Ishikawa (cell line): ENCODE results near the gene HPS3.

ENCODE experiments used
- CEBPB ChIP-seq: IDR thresholded peaks from 2 replicates; pipeline ENCODE4 v1.6.1; 2012
- CREB1 ChIP-seq: IDR thresholded peaks from 2 replicates; pipeline ENCODE4 v1.6.1; 2012; ENCODE audit warnings: low read depth
- EGR1 ChIP-seq: IDR thresholded peaks from 2 replicates; pipeline ENCODE4 v1.6.1; 2012
- EP300 ChIP-seq: IDR thresholded peaks from 2 replicates; pipeline ENCODE4 v1.6.1; 2012; ENCODE audit warnings: borderline replicate concordance
- FOXM1 ChIP-seq: IDR thresholded peaks from 2 replicates; pipeline ENCODE4 v1.6.1; 2012; ENCODE audit warnings: low read depth, borderline replicate concordance
- NFIC ChIP-seq: IDR thresholded peaks from 2 replicates; pipeline ENCODE4 v1.6.1; 2012
- RAD21 ChIP-seq: IDR thresholded peaks from 2 replicates; pipeline ENCODE4 v1.6.1; 2012; ENCODE audit warnings: low read depth
- REST ChIP-seq: IDR thresholded peaks from 2 replicates; pipeline ENCODE4 v1.6.1; 2012; ENCODE audit warnings: low read depth, mild to moderate bottlenecking
- TAF1 ChIP-seq: IDR thresholded peaks from 2 replicates; pipeline ENCODE4 v1.6.1; 2012; ENCODE audit warnings: low read depth, mild to moderate bottlenecking
- TCF12 ChIP-seq: IDR thresholded peaks from 2 replicates; pipeline ENCODE4 v1.6.1; 2012; ENCODE audit warnings: low read depth
- TEAD4 ChIP-seq: IDR thresholded peaks from 2 replicates; pipeline ENCODE4 v1.6.1; 2012
- YY1 ChIP-seq: IDR thresholded peaks from 2 replicates; pipeline ENCODE4 v1.6.1; 2012; ENCODE audit warnings: low read depth
- ZBTB7A ChIP-seq: IDR thresholded peaks from 2 replicates; pipeline ENCODE4 v1.6.1; 2012; ENCODE audit warnings: low read depth
- TF ChIP-seq, protein P1 (sequence below): IDR thresholded peaks from 2 replicates; pipeline ENCODE4 v1.6.1; 2012
- TF ChIP-seq, protein P2 (sequence below): IDR thresholded peaks from 2 replicates; pipeline ENCODE4 v1.6.1; 2012

Gene HPS3

DNA sequence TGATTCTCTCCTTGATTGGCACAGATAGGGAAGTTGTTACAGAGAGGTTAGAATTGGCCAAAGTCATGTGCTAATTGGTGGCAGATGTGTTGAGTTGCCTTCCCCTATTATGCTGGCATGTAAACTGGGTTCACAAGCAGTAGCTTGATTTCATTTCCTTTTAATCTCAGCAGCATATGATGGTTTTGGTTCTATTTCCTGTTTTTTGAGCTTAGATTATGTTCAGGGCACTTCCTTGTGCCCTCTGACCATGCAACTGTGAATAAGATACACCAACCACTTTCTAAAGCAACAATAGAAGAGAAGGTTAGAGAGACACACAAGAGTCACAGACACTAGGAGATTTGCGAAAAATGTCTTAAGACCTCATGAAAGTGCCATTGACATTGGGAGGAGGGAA, 16.5 kb downstream of the HPS3 start:
- TF ChIP-seq TCF12 (no peak), EP300 (no peak), REST (no peak)

GRCh38 chr3:149150436-149150835, 21.0 kb downstream of the HPS3 start:
- TF ChIP-seq ZBTB7A (no peak), CREB1 (no peak), EGR1 (no peak), EP300 (no peak), TEAD4 (no peak), REST (no peak), RAD21 (no peak), CEBPB (no peak), YY1 (no peak), TCF12 (no peak), FOXM1 (no peak), TAF1 (no peak), NFIC (no peak)
- TF ChIP-seq, protein P1, sequence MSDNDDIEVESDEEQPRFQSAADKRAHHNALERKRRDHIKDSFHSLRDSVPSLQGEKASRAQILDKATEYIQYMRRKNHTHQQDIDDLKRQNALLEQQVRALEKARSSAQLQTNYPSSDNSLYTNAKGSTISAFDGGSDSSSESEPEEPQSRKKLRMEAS = no peak
- TF ChIP-seq, protein P2, sequence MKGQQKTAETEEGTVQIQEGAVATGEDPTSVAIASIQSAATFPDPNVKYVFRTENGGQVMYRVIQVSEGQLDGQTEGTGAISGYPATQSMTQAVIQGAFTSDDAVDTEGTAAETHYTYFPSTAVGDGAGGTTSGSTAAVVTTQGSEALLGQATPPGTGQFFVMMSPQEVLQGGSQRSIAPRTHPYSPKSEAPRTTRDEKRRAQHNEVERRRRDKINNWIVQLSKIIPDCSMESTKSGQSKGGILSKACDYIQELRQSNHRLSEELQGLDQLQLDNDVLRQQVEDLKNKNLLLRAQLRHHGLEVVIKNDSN = no peak

DNA sequence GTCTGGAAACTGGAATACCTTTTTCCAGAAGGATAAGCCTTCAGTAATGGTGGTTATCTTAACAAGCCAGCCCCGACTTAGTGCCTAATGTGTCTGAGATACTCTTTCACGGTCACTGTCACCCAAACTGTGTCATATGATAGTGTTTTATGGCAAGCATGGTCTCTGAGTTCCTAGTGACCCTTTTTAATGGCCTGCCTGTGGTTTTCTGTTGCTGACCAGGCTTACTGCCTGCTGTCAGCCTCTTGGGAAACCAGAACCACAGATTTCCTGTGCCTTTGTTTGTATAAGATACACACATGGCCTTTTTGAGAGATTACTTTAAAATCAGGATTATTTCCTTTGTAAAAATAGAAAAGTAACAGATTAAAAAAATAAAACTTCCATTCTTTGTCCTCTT, 22.4 kb downstream of the HPS3 start:
- TF ChIP-seq ZBTB7A (no peak), RAD21 (no peak), CEBPB (no peak), EP300 (no peak)
- TF ChIP-seq, protein P1 = no peak

- no peak for TF ChIP-seq ZBTB7A
- TF ChIP-seq REST = no peak
- TF ChIP-seq, protein P1 = no peak
- TF ChIP-seq, protein P2 = no peak
- no peak for TF ChIP-seq YY1
- no peak for TF ChIP-seq TAF1
- TF ChIP-seq TCF12 = no peak
- no peak for TF ChIP-seq CEBPB
- no peak for TF ChIP-seq EGR1
- no peak for TF ChIP-seq TEAD4
- TF ChIP-seq RAD21 = no peak
- TF ChIP-seq NFIC = no peak
- TF ChIP-seq FOXM1 = no peak
- no peak for TF ChIP-seq EP300
- TF ChIP-seq CREB1 = no peak
Measured at GRCh38 chr3:149152420-149152819, 23.0 kb downstream of the HPS3 start.

GRCh38 chr3:149153402-149153801, 24.0 kb downstream of the HPS3 start:
- TF ChIP-seq RAD21 (no peak), CREB1 (no peak), TEAD4 (no peak), TCF12 (no peak), ZBTB7A (no peak), EP300 (no peak), REST (no peak), TAF1 (no peak), FOXM1 (no peak), CEBPB (no peak), NFIC (no peak), EGR1 (no peak), YY1 (no peak)
- TF ChIP-seq, protein P1 = no peak
